H1 (cell line): ENCODE data around the gene CTF1.

Experiments used
- ASH2L ChIP-seq: fragments of 200-600, 300-600 bp; sonication (generic); IDR thresholded peaks from one replicate; pipeline ENCODE4 v1.7.1; 2017; ENCODE audit warnings: low read length
- CEBPB ChIP-seq: IDR thresholded peaks from 2 replicates; pipeline ENCODE4 v1.6.1; 2012; ENCODE audit warnings: low read depth, low read length
- CTCF ChIP-seq, 3 experiments: IDR thresholded peaks; 1 replicate in 2 of 3; 2 replicates in 1 of 3; pipeline versions ENCODE4 v1.5.1 to v1.6.1; 2011; ENCODE audit warnings: low read length in 3 of 3, mild to moderate bottlenecking in 3 of 3, inconsistent platforms in 2 of 3, low read depth in 1 of 3, moderate library complexity in 1 of 3; ENCODE audit not compliant: insufficient read depth in 1 of 3; ENCODE audit errors: control extremely low read depth in 1 of 3
- EP300 ChIP-seq, 2 experiments: IDR thresholded peaks; 1 replicate in 1 of 2; 2 replicates in 1 of 2; pipeline ENCODE4 v1.6.1; 2011 to 2012; ENCODE audit warnings: low read depth in 2 of 2, low read length in 2 of 2, mild to moderate bottlenecking in 2 of 2, borderline replicate concordance in 1 of 2, inconsistent platforms in 1 of 2, moderate library complexity in 1 of 2
- EZH2 ChIP-seq: fragments of 200-600 bp; sonication (generic); IDR thresholded peaks from 2 replicates; pipeline ENCODE4 v1.7.1; 2012; ENCODE audit warnings: low read depth, mild to moderate bottlenecking, moderate library complexity, low read length, inconsistent platforms; ENCODE audit not compliant: severe bottlenecking
- GABPA ChIP-seq: IDR thresholded peaks from 2 replicates; pipeline ENCODE4 v1.6.1; 2011; ENCODE audit warnings: mild to moderate bottlenecking, low read length, moderate library complexity, borderline replicate concordance; ENCODE audit not compliant: insufficient read depth
- JUN ChIP-seq: IDR thresholded peaks from 2 replicates; pipeline ENCODE4 v1.6.1; 2011; ENCODE audit warnings: low read depth, mild to moderate bottlenecking, improper control_type of control experiment, low read length
- JUND ChIP-seq: IDR thresholded peaks from 2 replicates; pipeline ENCODE4 v1.6.1; 2011; ENCODE audit warnings: mild to moderate bottlenecking, improper control_type of control experiment, low read length
- MAX ChIP-seq: IDR thresholded peaks from 2 replicates; pipeline ENCODE4 v1.6.1; 2012; ENCODE audit warnings: inconsistent platforms
- POLR2A ChIP-seq, 2 experiments: IDR thresholded peaks; 1 replicate in 1 of 2; 2 replicates in 1 of 2; pipeline ENCODE4 v1.6.1; 2011; ENCODE audit warnings: low read depth in 2 of 2, low read length in 2 of 2, mild to moderate bottlenecking in 2 of 2; ENCODE audit errors: control extremely low read depth in 1 of 2
- POLR2AphosphoS5 ChIP-seq: IDR thresholded peaks from 2 replicates; pipeline ENCODE4 v1.6.1; 2011; ENCODE audit warnings: low read depth, low read length
- SIN3A ChIP-seq, 2 experiments: IDR thresholded peaks in 1 of 2; conservative IDR thresholded peaks in 1 of 2; 2 replicates each; pipeline ENCODE4 v1.6.1; 2011 to 2012; ENCODE audit warnings: low read length in 2 of 2, improper control_type of control experiment in 1 of 2, low read depth in 1 of 2, mild to moderate bottlenecking in 1 of 2
- SP1 ChIP-seq: IDR thresholded peaks from 2 replicates; pipeline ENCODE4 v1.6.1; 2011; ENCODE audit warnings: low read depth, low read length
- TAF1 ChIP-seq: IDR thresholded peaks from 2 replicates; pipeline ENCODE4 v1.6.1; 2011; ENCODE audit warnings: mild to moderate bottlenecking, low read depth, low read length

- TF ChIP-seq CEBPB (no peak), JUN (no peak), SP1 (no peak), CTCF (IDR thresholded peaks at IDR 0.05; ENCODE audit: control extremely low read depth in 1 of 3, insufficient read depth in 1 of 3, low read depth in 1 of 3, low read length in 3 of 3) (peak; percentile 84 to 97 (median 93)), POLR2A (IDR thresholded peaks at IDR 0.05; ENCODE audit: control extremely low read depth in 1 of 2, low read depth in 2 of 2, low read length in 2 of 2) (no peak), EP300 (IDR thresholded peaks at IDR 0.05; ENCODE audit: borderline replicate concordance in 1 of 2, low read depth in 2 of 2, low read length in 2 of 2) (no peak; a peak in 1 of 3 replicates), MAX (peak; percentile 27; the same call in 1 of the 2 replicates), ASH2L (peak; percentile 36), TAF1 (no peak), SIN3A (conservative IDR thresholded peaks at IDR 0.05 in 1 of 2, IDR thresholded peaks at IDR 0.05 in 1 of 2; ENCODE audit: low read depth in 1 of 2, low read length in 2 of 2) (no peak), EZH2 (no peak), GABPA (no peak), JUND (no peak), POLR2AphosphoS5 (0 out of 2 replicates have a peak, but pooled peaks have one; percentile 37)
Measured at GRCh38 chr16:30941600-30942425, 45.4 kb downstream of the CTF1 start.
